ENCODE data around the gene PHC2.

PHC2 gene

DNA sequence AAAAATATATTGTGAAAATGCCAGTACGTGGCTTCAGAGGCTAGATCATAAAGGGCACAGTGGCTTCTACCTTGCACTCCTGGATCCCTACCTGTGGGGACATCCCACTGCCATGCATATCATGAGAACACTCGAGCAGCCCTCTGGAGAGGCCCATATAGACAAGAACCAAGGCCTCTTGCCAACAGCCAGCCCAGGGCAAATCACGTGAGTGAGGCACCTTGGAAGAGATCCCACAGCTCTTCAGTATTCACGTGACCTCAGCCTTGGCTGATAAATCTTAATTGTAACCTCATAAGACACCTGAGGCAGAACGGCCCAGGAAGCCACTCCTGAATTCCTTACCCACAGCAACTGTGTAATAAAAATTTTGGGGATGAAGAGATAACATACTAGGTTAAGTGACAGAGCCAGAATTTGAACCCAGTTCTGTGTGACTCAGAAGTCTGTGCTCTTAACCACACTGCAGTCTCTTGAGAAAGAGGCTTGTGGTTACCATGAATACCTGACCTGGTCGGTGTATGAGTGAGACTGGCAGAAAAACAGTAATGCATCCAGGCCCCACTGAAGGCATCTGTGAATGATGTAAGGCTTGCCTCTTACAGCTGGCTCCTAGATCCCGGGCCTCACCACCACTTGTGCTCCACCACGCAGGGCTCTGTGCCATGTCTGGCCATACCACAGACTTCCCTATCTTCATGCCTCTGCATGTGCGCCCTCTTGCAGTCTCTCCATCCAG, 103.1 kb downstream of the PHC2 start:
- TF ChIP-seq EZH2 (IDR thresholded peaks at IDR 0.05; ENCODE audit: borderline replicate concordance, low read length): no peak
- no peaks in the 10 kb centered on the region for H3K79me2 ChIP-seq (ENCODE audit: insufficient read depth, low read length)
- H3K4me3 ChIP-seq (ENCODE audit: low read depth, low read length, poor library complexity, severe bottlenecking): no peak overlapping the region
- H3F3A ChIP-seq (ENCODE audit: insufficient read depth, low read length): no peaks in the 10 kb centered on the region
- H3K9me3 ChIP-seq (ENCODE audit: low read length): no peaks in the 10 kb centered on the region
- peaks cover 5% of the 10 kb centered on the region for H3K4me1 ChIP-seq (ENCODE audit: insufficient read depth, low read length, severe bottlenecking)
- H3K27me3 ChIP-seq (ENCODE audit: insufficient read depth, low read length): no peaks in the 10 kb centered on the region
- H3K27ac ChIP-seq (ENCODE audit: low read depth, low read length, poor library complexity, severe bottlenecking): no peak overlapping the region
- H4K20me1 ChIP-seq (ENCODE audit: insufficient read depth, low read length): no peaks in the 10 kb centered on the region
- peaks cover 21% of the 10 kb centered on the region; the same call in 1 of the 2 replicates for H3K36me3 ChIP-seq (ENCODE audit: insufficient read depth, low read length)
- H2AFZ ChIP-seq (ENCODE audit: low read length): no peak overlapping the region
- no peak overlapping the region for H3K4me2 ChIP-seq (ENCODE audit: low read length)
- H3K9me2 ChIP-seq (ENCODE audit: low read depth, low read length): no peaks in the 10 kb centered on the region
- no peak overlapping the region for H3K9ac ChIP-seq (ENCODE audit: low read length)

GRCh38 chr1:33326785-33327184, 104.1 kb downstream of the PHC2 start:
- Histone ChIP-seq H3F3A (ENCODE audit: insufficient read depth, low read length) (no peaks in the 10 kb centered on the region), H2AFZ (ENCODE audit: low read length) (no peak overlapping the region), H3K27me3 (ENCODE audit: insufficient read depth, low read length) (no peaks in the 10 kb centered on the region), H4K20me1 (ENCODE audit: insufficient read depth, low read length) (no peaks in the 10 kb centered on the region), H3K79me2 (ENCODE audit: insufficient read depth, low read length) (no peaks in the 10 kb centered on the region), H3K9me2 (ENCODE audit: low read depth, low read length) (no peaks in the 10 kb centered on the region), H3K9me3 (ENCODE audit: low read length) (no peaks in the 10 kb centered on the region), H3K4me2 (ENCODE audit: low read length) (no peak overlapping the region), H3K4me1 (ENCODE audit: insufficient read depth, low read length, severe bottlenecking) (peaks cover 7% of the 10 kb centered on the region), H3K9ac (ENCODE audit: low read length) (no peak overlapping the region), H3K36me3 (ENCODE audit: insufficient read depth, low read length) (peaks cover 21% of the 10 kb centered on the region; the same call in 1 of the 2 replicates), H3K27ac (ENCODE audit: low read depth, low read length, poor library complexity, severe bottlenecking) (no peak overlapping the region), H3K4me3 (ENCODE audit: low read depth, low read length, poor library complexity, severe bottlenecking) (no peak overlapping the region)
- no peak for TF ChIP-seq EZH2 (IDR thresholded peaks at IDR 0.05; ENCODE audit: borderline replicate concordance, low read length)
- TF ChIP-seq, protein P1, sequence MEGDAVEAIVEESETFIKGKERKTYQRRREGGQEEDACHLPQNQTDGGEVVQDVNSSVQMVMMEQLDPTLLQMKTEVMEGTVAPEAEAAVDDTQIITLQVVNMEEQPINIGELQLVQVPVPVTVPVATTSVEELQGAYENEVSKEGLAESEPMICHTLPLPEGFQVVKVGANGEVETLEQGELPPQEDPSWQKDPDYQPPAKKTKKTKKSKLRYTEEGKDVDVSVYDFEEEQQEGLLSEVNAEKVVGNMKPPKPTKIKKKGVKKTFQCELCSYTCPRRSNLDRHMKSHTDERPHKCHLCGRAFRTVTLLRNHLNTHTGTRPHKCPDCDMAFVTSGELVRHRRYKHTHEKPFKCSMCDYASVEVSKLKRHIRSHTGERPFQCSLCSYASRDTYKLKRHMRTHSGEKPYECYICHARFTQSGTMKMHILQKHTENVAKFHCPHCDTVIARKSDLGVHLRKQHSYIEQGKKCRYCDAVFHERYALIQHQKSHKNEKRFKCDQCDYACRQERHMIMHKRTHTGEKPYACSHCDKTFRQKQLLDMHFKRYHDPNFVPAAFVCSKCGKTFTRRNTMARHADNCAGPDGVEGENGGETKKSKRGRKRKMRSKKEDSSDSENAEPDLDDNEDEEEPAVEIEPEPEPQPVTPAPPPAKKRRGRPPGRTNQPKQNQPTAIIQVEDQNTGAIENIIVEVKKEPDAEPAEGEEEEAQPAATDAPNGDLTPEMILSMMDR (IDR thresholded peaks at IDR 0.05; ENCODE audit: low read length): no peak

DNA sequence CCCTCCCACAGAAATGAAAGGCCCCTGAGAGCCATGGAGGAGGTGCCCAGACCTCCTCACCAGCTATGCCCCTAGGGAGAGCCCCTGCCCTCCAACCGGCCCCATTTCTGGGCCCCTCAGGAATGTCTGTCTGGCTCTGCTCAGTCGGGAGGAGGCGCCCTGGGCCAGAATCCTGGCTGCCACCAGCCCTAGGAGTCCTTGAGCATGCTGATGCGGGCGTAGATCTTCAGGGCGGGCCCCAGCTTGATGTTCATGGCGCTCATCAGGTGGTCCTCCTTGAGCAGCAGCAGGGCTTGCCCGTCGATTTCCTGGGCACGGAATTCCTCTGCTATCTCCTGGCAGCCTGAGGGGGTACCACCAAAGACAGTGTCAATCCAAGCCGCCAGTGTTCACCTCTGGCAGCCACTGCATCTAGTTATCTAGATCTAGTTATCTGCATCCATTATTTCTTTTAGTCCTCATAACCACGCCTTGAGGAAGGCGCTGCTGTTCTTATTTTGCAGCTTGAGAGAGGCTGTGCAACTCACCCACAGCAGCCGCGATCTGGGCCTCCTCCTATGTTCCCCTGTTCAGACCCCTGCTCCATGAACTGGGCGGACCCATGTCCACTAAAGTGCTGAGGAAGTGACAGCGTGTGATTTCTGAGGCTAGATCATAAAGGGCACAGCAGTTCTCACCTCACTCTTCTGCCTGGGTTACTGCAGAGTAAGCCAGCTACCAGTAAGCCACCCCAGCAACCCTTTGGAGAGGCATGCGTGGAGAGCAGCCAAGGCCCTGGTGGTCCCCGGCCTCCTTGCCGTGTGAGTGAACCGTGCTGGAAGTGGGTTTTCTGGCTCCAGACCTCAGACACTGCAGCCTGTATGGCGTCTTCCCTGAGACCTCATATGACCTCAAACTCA, 106.0 kb downstream of the PHC2 start:
- Histone ChIP-seq H3K4me2 (ENCODE audit: low read length) (no peak overlapping the region), H3K4me3 (ENCODE audit: low read depth, low read length, poor library complexity, severe bottlenecking) (no peak overlapping the region), H3K36me3 (ENCODE audit: insufficient read depth, low read length) (peaks cover 21% of the 10 kb centered on the region; the same call in 1 of the 2 replicates), H3K27ac (ENCODE audit: low read depth, low read length, poor library complexity, severe bottlenecking) (no peak overlapping the region), H4K20me1 (ENCODE audit: insufficient read depth, low read length) (no peaks in the 10 kb centered on the region), H3K79me2 (ENCODE audit: insufficient read depth, low read length) (no peaks in the 10 kb centered on the region), H2AFZ (ENCODE audit: low read length) (no peak overlapping the region), H3K27me3 (ENCODE audit: insufficient read depth, low read length) (no peaks in the 10 kb centered on the region), H3K9ac (ENCODE audit: low read length) (no peak overlapping the region), H3K9me3 (ENCODE audit: low read length) (no peaks in the 10 kb centered on the region), H3K4me1 (ENCODE audit: insufficient read depth, low read length, severe bottlenecking) (peaks cover 7% of the 10 kb centered on the region), H3K9me2 (ENCODE audit: low read depth, low read length) (no peaks in the 10 kb centered on the region), H3F3A (ENCODE audit: insufficient read depth, low read length) (no peaks in the 10 kb centered on the region)
- TF ChIP-seq EZH2 (IDR thresholded peaks at IDR 0.05; ENCODE audit: borderline replicate concordance, low read length): no peak
- TF ChIP-seq, protein P1 (IDR thresholded peaks at IDR 0.05; ENCODE audit: low read length): no peak
